DOHH2 (cell line): Measurements from ENCODE around the gene NINJ1.
"Not testable (repeated sequence)": the region's sequence is repeated elsewhere in the genome, so short reads cannot be mapped to it uniquely, and the experiment has no call there.

Source experiments
- H3F3A ChIP-seq: fragments of 200-600 bp; sonication (generic), shearing (Covaris generic); 2 replicates; pipeline ENCODE4 v1.6.0; 2016; ENCODE audit warnings: antibody characterized with exemption, mild to moderate bottlenecking; ENCODE audit not compliant: control insufficient read depth, insufficient read depth
- H3K27ac ChIP-seq: fragments of 200-600 bp; sonication (generic); 2 replicates; pipeline ENCODE4 v1.5.1; 2014; ENCODE audit warnings: low read depth, mild to moderate bottlenecking, low read length, moderate library complexity
- H3K27me3 ChIP-seq: fragments of 200-600 bp; sonication (generic); 2 replicates; pipeline ENCODE4 v1.6.1; 2014; ENCODE audit warnings: mild to moderate bottlenecking, low read length, mixed read lengths; ENCODE audit not compliant: control insufficient read depth
- H3K36me3 ChIP-seq: fragments of 200-600 bp; sonication (generic); 2 replicates; pipeline ENCODE4 v1.6.1; 2014; ENCODE audit warnings: mild to moderate bottlenecking, low read length, moderate library complexity, mixed read lengths; ENCODE audit not compliant: control insufficient read depth
- H3K4me1 ChIP-seq: fragments of 200-600 bp; sonication (generic); 2 replicates; pipeline ENCODE4 v1.6.1; 2014; ENCODE audit warnings: mild to moderate bottlenecking, low read length, mixed read lengths; ENCODE audit not compliant: control insufficient read depth
- H3K4me2 ChIP-seq: fragments of 200-600 bp; sonication (generic); 2 replicates; pipeline ENCODE4 v1.6.0; 2014; ENCODE audit warnings: mild to moderate bottlenecking, low read length, moderate library complexity
- H3K4me3 ChIP-seq: fragments of 200-600 bp; sonication (generic); 2 replicates; pipeline ENCODE4 v1.5.1; 2014; ENCODE audit warnings: mild to moderate bottlenecking, low read length, mixed read lengths
- H3K79me2 ChIP-seq: fragments of 200-600 bp; sonication (generic); 2 replicates; pipeline ENCODE4 v1.6.1; 2014; ENCODE audit warnings: mild to moderate bottlenecking, low read length, mixed read lengths; ENCODE audit not compliant: control insufficient read depth
- H3K9me2 ChIP-seq: fragments of 200-600 bp; sonication (generic); replicated peaks from 2 replicates; pipeline ENCODE4 v1.6.1; 2014; ENCODE audit warnings: mild to moderate bottlenecking, low read length, mixed read lengths; ENCODE audit not compliant: control insufficient read depth
- H3K9me3 ChIP-seq: fragments of 200-600 bp; sonication (generic); 2 replicates; pipeline ENCODE4 v1.6.1; 2014; ENCODE audit warnings: antibody characterized with exemption, low read length, mixed read lengths; ENCODE audit not compliant: control insufficient read depth, insufficient read depth
- H4K20me1 ChIP-seq: fragments of 200-600 bp; sonication (generic); 2 replicates; pipeline ENCODE4 v1.6.0; 2014; ENCODE audit warnings: low read depth, mild to moderate bottlenecking, antibody characterized with exemption, low read length, moderate library complexity; ENCODE audit not compliant: control insufficient read depth, insufficient read depth
- CTCF ChIP-seq: fragments of 200-600 bp; sonication (generic); IDR thresholded peaks from one replicate; pipeline ENCODE4 v1.5.1; 2014; ENCODE audit warnings: antibody characterized with exemption, mild to moderate bottlenecking, low read depth, low read length; ENCODE audit not compliant: poor library complexity, severe bottlenecking
- EZH2phosphoT487 ChIP-seq: fragments of 200-600 bp; sonication (generic); IDR thresholded peaks from 2 replicates; pipeline ENCODE4 v1.6.1; 2017; ENCODE audit warnings: borderline replicate concordance, mild to moderate bottlenecking, antibody characterized with exemption, low read length, moderate library complexity, mixed read lengths

NINJ1 gene

DNA sequence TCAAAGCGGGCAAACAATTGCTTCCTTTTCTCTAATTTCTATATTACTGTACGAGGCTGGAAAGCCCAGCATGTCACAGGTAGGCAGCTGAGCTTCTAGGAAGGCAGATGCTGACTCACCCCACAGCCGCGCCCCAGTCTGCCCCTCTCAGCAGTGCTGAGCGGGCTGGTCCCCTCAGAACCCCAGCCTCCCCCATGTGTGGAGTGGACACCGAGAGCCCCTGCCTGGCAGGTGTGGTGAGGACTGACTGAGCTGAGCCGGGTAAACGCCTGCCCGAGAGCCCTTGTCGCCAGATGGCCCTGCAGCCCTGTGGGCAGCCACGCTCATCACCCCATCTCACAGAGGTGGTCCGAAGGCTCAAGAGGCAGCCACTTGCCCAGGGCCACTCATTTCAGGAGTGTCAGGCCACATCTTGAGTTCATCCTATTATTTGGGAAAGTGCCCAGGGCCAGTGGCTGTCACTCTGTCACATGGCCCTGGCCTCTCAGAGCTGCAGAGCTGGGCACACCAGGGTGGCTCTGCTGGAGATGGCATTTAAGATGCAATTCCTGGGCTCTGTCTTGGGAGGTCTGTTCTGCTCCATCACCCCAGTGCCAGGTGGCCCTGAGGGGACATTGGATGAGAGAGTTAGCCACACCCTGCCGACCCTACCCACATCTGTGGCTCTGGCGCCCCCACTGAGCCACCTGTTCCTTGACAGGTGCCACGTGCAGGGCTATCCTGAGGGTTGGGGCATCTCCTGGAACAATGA is 25.6 kb downstream of the NINJ1 start:
- Histone ChIP-seq H3K4me3 (no peak overlapping the region), H3F3A (no peaks in the 10 kb centered on the region)

GRCh38 chr9:93107825-93108161 is 26.3 kb downstream of the NINJ1 start:
- Histone ChIP-seq H3K27ac (no peak overlapping the region), H3K9me3 (no peaks in the 10 kb centered on the region), H3K4me1 (peaks cover 51% of the 10 kb centered on the region), H3F3A (0 out of 2 replicates have a peak, but pooled peaks cover under 1% of the 10 kb centered on the region), H3K27me3 (no peaks in the 10 kb centered on the region), H3K36me3 (no peaks in the 10 kb centered on the region; the same call in 1 of the 2 replicates), H3K79me2 (no peaks in the 10 kb centered on the region), H3K9me2 (no peaks in the 10 kb centered on the region), H3K4me3 (no peak overlapping the region), H3K4me2 (no peak overlapping the region), H4K20me1 (no peaks in the 10 kb centered on the region)
- TF ChIP-seq CTCF (no peak), EZH2phosphoT487 (no peak)

More for the DNA sequence above, 25.6 kb downstream of the NINJ1 start:
- peaks cover 52% of the 10 kb centered on the region for H3K4me1 ChIP-seq
- H3K36me3 ChIP-seq: no peaks in the 10 kb centered on the region; the same call in 1 of the 2 replicates
- peak overlapping the region; percentile 20 for H3K4me2 ChIP-seq
- H3K79me2 ChIP-seq: no peaks in the 10 kb centered on the region
- H3K27me3 ChIP-seq: no peaks in the 10 kb centered on the region
- no peaks in the 10 kb centered on the region for H4K20me1 ChIP-seq
- H3K9me3 ChIP-seq: no peaks in the 10 kb centered on the region
- TF ChIP-seq EZH2phosphoT487: no peak
- no peaks in the 10 kb centered on the region for H3K9me2 ChIP-seq
- no peak overlapping the region for H3K27ac ChIP-seq

DNA sequence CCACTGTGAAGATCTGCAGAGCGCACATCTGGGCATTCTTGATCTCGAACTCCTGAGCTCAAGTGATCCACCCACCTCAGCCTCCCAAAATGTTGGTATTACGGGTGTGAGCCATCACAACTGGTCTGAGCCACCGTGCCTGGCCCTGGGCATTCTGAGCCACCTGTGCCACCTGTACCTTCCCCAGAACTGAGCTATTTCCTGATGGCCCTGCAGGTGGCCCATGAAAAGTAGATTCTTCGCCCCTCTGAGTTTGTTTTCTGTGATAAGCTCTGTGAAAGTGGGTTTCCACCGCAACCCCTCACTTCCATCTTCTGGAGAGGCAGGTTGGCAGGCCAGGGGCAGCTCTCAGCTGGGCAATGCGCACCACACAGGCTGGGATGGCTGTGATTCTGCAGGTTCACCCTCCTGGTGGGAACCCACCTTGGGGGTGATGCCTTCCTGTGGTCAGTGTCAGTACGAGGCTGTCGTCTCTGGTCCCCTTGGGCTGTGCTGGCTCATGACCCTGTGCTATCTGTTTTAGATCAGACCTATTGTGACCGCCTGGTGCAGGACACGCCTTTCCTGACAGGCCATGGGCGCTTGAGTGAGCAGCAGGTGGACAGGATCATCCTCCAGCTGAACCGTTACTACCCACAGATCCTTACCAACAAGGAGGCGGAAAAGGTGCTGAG is 26.8 kb downstream of the NINJ1 start:
- Histone ChIP-seq H3K9me2 (no peaks in the 10 kb centered on the region), H3K27me3 (no peaks in the 10 kb centered on the region), H3K27ac (no peak overlapping the region), H3K4me2 (no peak overlapping the region), H3K4me3 (no peak overlapping the region), H3F3A (0 out of 2 replicates have a peak, but pooled peaks cover 6% of the 10 kb centered on the region), H3K79me2 (no peaks in the 10 kb centered on the region), H3K36me3 (no peaks in the 10 kb centered on the region; the same call in 1 of the 2 replicates), H3K4me1 (peaks cover 50% of the 10 kb centered on the region), H3K9me3 (no peaks in the 10 kb centered on the region), H4K20me1 (no peaks in the 10 kb centered on the region)
- TF ChIP-seq CTCF (no peak), EZH2phosphoT487 (no peak)

DNA sequence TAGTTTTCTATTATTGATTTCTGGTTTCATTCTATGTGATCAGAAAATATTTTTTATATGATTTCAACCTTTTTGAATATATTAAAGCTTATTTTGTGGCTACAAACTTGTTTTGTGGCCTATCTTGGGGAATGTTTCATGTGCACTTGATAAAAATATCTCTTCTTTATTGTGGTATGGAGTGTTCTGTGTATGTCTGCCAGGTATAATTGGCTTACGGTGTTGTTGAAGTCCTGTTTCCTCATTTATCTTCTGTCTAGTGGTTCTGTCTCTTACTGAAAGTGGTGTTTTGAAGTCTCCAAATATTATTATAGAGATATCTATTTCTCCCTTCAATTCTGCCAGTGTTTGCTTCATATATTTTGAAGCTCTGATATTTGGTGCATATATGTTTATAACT is 28.4 kb downstream of the NINJ1 start:
- Histone ChIP-seq H3K36me3 (no peaks in the 10 kb centered on the region; the same call in 1 of the 2 replicates), H3K4me1 (peaks cover 34% of the 10 kb centered on the region), H3F3A (0 out of 2 replicates have a peak, but pooled peaks cover 6% of the 10 kb centered on the region), H3K9me2 (no peaks in the 10 kb centered on the region), H4K20me1 (no peaks in the 10 kb centered on the region), H3K79me2 (peaks cover 1% of the 10 kb centered on the region; the same call in 1 of the 2 replicates), H3K4me2 (no peak overlapping the region), H3K27ac (no peak overlapping the region), H3K4me3 (no peak overlapping the region), H3K27me3 (no peaks in the 10 kb centered on the region), H3K9me3 (no peaks in the 10 kb centered on the region)
- TF ChIP-seq CTCF (no peak), EZH2phosphoT487 (no peak)

DNA sequence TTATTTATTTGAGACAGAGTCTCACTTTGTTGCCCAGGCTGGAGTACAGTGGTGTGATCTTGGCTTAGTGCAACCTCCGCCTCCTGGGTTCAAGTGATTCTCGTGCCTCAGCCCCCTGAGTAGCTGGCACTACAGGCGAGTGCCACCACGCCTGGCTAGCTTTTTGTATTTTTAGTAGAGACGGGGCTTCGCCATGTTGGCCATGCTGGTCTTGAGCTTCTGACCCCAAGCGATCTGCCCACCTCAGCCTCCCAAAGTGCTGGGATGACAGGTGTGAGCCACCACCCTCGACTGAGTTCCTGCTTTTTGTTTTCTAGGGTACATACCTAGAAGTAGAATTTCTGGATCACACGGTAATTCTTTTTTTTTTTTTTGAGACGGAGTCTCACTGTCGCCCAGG is 33.0 kb downstream of the NINJ1 start:
- H3K27ac ChIP-seq, H3K4me2 ChIP-seq, H3K9me3 ChIP-seq, H3K9me2 ChIP-seq, H4K20me1 ChIP-seq, H3K27me3 ChIP-seq, H3K4me3 ChIP-seq, H3K36me3 ChIP-seq, H3F3A ChIP-seq: not testable (repeated sequence)
- peaks cover 17% of the 10 kb centered on the region for H3K4me1 ChIP-seq
- H3K79me2 ChIP-seq: peaks cover 16% of the 10 kb centered on the region
